Stimulated activated CD4-positive, alpha-beta T cell treated with anti-CD3 and anti-CD28 coated beads, Interleukin-15, amount 100 ng/mL, for 48 hours (primary cell): Measurements from ENCODE around the gene FBXO36.

Source experiments
- DNase-seq, 2 donors: peaks; one replicate each; pipeline ENCODE4 v3.0.0-alpha.2; 2020; ENCODE audit warnings: low read depth in 2 of 2

The FBXO36 gene

GRCh38 chr2:230050136-230050535 lies 127.8 kb downstream of the FBXO36 start:
- no peak for DNase-seq

- no peak for DNase-seq
Observed at GRCh38 chr2:230052299-230052698, 130.0 kb downstream of the FBXO36 start.

GRCh38 chr2:230053753-230054478 lies 131.6 kb downstream of the FBXO36 start:
- no peak for DNase-seq

- DNase-seq = no peak
Observed at GRCh38 chr2:230060672-230061293, 138.5 kb downstream of the FBXO36 start.
